Stimulated activated CD4-positive, alpha-beta T cell treated with anti-CD3 and anti-CD28 coated beads, Interleukin-15, amount 100 ng/mL, for 48 hours (primary cell): Measurements from ENCODE around the gene COBLL1.

Experiments
- DNase-seq, 2 donors: peaks; one replicate each; pipeline ENCODE4 v3.0.0-alpha.2; 2020; ENCODE audit warnings: low read depth in 2 of 2

Gene COBLL1

GRCh38 chr2:164859251-164859818 lies 17.7 kb upstream of the COBLL1 start:
- DNase-seq: no peak

GRCh38 chr2:164852086-164852485 lies 10.5 kb upstream of the COBLL1 start:
- no peak for DNase-seq

GRCh38 chr2:164850235-164850634 lies 8.6 kb upstream of the COBLL1 start:
- no peak for DNase-seq

GRCh38 chr2:164849506-164849905 lies 7.9 kb upstream of the COBLL1 start:
- no peak for DNase-seq

GRCh38 chr2:164847981-164848741 lies 6.5 kb upstream of the COBLL1 start:
- no peak for DNase-seq

- DNase-seq: no peak
These were observed 5.7 kb upstream of the COBLL1 start for GRCh38 chr2:164847291-164847690.

GRCh38 chr2:164846276-164846675 lies 4.7 kb upstream of the COBLL1 start:
- DNase-seq: no peak

- no peak for DNase-seq
These were observed 1.8 kb upstream of the COBLL1 start for GRCh38 chr2:164843346-164843911.

- no peak for DNase-seq
These were observed 972 bp upstream of the COBLL1 start for GRCh38 chr2:164842624-164842966.

- DNase-seq: no peak
These were observed 499 bp downstream of the COBLL1 start for GRCh38 chr2:164840930-164841718.

GRCh38 chr2:164840458-164840929 lies 1.1 kb downstream of the COBLL1 start:
- DNase-seq: no peak

GRCh38 chr2:164839914-164840457 lies 1.6 kb downstream of the COBLL1 start:
- DNase-seq: no peak

- DNase-seq: no peak
These were observed 3.8 kb downstream of the COBLL1 start for GRCh38 chr2:164837807-164838206.

- DNase-seq: no peak
These were observed 4.7 kb downstream of the COBLL1 start for GRCh38 chr2:164836907-164837306.

- no peak for DNase-seq
These were observed 6.3 kb downstream of the COBLL1 start for GRCh38 chr2:164835302-164835701.

- DNase-seq: no peak
These were observed 9.7 kb downstream of the COBLL1 start for GRCh38 chr2:164831887-164832286.

GRCh38 chr2:164831180-164831579 lies 10.4 kb downstream of the COBLL1 start:
- no peak for DNase-seq

- DNase-seq: no peak
These were observed 15.1 kb downstream of the COBLL1 start for GRCh38 chr2:164826293-164827243.

- no peak for DNase-seq
These were observed 16.8 kb downstream of the COBLL1 start for GRCh38 chr2:164824872-164825271.

GRCh38 chr2:164823126-164823525 lies 18.5 kb downstream of the COBLL1 start:
- no peak for DNase-seq

- no peak for DNase-seq
These were observed 20.3 kb downstream of the COBLL1 start for GRCh38 chr2:164821338-164821737.
